Stromal cell of bone marrow (primary cell): ENCODE measurements around the gene PGC.

ENCODE experiments used
- DNase-seq: peaks from one replicate; pipeline ENCODE4 v3.0.0-alpha.2; 2012; ENCODE audit warnings: low read depth

PGC gene

DNA sequence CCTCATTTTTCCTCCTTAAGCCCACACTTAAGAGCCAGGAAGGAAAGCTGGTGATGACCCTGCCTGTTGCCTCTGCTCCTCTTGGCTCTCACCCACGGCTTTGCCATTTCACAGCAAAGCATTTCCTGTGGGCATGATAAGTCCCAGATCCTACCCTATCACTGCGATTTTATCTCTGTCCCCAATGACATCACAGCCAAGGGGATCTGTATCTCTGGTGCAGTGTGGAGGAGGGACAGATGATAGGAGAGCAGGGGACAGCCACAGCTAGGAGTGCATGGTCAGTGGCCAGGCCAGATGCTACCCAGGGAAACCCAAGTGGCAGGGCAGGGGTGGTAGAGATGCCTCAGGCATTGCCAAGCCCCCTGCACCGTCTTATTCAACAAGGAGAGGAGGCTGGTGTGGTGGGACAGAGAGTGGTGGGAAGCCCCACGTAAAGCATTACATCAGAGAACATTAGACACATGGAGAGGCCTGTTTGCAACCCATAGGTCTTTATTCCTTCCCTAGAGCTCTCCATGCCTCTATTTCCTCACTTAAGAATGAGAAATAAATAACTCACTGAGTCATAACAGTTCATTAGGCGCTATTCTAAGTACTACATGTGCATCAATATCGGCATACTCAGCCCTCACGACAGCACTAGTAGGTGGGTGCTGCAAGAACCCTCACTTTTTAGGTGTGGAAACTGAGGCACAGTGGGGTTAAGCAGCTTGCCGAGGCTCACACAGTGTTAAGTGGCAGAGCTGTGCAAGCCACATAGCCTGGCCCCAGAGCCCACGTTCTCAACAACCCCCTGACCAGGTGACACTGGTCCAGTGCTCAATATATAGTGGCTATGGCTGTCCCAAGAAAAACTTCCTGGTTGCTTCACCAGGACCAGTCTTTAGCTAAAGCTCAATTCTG, 16.4 kb downstream of the PGC start:
- no peak for DNase-seq

DNA sequence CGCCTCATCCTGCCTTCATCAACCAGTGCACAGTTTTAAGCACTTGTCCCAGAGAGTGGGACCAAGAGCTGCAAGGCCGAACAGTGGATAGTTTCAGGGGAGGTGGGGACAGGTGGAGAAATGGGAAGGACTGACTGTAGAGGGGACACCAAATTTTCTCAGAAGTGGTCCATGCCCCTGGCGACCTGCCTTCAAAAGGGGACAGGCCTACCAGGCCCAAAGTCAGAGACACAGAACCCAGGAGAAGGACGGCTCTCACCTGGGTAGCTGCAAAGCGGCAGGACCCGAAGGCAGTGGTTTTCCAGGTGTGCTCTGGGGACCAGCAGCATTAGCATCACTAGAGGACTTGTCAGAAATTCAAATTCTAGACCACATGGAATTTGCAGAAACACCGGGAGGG, 17.6 kb downstream of the PGC start:
- DNase-seq, result no peak

DNA sequence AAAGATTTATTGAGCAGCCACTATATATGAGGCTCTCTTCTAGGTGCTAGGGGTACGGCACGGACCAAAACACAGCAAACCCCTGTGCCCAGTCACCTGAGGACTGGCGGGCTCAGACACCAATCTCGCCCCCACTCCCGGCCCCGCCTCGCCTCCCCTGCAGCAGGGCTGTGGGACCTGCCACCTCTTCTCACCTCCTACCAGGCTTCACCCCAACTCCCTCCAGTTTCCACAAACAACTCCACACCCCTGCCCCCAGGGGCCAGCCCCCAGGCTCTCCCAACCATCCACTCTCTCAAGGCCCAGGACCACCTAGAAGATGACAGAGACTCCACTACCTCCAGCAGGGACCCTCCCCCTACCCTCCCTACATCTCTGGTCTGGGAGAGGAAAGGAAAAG, 18.2 kb downstream of the PGC start:
- no peak for DNase-seq

DNA sequence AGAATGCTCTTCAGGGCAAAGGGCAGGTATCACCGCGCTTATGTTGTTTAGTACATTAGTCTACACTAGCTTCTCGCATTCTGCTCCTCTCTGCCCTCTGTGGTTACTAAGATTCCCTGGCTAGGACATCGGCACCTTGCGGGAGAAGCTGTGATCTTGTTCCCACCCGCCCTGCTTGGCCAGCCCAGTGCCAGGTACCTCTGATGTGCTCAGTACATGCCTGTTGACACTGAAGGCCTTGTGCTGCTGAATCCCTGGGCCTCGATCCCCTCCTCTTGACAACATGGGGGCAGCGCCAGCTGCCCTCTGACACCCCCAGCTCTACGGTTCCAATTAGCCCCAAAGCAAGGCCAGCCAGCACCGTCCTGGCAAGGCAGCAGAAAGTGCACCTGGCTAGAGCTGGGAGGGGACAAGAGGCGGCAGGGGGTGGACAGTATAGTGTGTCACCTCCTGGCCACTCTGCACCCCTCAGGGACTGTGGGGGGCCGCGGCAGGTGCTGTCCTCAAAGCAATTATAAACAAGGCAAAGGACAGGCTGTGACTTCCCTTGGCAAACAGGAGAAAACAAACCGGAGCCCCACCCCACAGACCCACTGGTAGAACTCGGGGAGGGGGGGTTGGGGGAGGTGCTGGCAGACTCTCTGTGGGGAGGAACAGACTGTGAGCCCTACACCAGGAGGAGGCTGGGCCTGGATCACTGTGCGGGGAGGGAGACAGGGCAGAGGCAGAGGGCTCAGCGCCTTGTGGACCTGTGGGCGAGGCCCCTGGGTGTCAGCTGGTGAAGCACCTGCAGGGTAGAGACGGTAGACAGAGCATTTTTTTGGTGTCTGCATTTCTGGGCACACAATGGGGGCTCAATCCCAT, 18.9 kb downstream of the PGC start:
- no peak for DNase-seq

DNA sequence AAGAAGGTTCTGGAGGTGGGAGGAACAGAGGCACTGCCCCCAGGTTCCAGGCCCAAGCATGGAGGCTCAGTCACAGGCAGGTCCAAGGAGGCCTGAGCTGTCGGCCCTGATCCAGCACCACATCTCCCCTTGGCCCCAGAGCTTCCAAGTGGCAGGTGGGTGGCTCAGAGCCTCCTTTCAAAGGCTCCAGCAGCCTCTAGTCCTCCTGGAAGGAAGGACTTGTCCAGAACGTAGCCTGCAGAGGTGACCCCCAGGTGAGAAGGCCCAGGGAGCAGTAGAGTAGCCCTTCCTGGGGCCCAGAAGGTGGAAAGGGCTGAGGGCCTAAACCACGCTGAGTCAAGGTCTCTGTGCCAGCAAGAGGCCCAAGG, 19.5 kb downstream of the PGC start:
- no peak for DNase-seq

DNA sequence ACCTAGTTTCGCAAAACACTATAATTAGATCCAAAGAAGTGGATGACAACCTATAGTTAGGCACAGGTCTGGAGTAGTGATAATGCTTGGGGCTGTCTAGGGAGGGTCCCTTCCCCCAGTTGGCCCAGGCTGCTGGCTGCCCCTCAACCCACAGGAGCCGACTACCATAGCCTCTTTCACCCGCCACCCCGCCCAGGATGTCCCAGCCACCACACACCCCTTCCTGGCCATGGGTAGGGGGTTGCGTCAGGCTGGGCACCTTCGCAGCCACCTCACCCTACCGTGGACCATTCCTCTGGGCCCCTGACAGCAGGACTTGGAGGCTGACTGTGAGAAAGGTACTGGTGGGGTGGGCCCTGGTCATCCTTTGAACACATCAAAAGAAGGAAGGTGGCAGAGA, 20.3 kb downstream of the PGC start:
- no peak for DNase-seq

DNA sequence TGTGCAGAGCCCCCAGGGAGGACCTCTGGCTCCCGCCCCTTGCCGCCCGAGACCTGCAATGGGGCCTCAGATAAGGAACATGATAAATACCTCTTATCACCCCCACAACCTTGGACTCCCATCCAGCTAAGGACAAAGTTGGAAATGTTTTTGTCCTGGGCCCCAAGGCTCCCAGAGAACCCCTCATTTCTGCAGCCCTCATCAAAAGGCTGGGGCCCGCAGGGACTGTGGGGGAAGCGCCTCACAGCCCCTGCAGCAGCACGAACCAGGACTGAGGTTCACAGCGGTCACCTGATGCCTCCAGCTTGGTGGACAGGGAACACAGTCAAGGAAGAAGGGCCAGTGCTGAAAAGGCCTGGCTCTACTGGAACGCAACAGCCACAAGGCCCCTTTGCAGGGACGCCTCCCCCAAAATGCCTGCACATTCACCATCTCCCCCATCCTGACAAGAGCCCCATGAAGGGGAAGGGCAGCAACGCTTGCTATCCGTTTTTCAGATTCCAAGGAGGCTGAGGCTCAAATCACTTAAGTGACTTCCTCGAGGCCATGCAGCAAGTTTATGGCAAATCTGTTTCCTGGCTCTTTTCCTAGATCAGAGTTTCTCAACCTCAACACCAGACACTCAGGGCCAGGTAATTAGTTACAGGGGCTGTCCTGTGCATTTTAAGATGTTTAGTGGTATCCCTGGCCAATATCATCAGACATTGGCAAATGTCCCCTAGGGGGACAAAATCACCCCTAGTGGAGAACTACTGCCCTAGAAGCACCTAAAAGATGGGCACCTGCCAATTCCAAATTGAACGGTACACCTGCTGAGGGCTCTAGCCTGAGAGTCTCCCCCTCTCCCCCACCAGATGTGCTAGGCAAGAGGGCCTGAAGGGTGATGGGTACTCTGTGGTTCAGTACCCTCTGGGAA, 22.4 kb downstream of the PGC start:
- DNase-seq, result no peak

DNA sequence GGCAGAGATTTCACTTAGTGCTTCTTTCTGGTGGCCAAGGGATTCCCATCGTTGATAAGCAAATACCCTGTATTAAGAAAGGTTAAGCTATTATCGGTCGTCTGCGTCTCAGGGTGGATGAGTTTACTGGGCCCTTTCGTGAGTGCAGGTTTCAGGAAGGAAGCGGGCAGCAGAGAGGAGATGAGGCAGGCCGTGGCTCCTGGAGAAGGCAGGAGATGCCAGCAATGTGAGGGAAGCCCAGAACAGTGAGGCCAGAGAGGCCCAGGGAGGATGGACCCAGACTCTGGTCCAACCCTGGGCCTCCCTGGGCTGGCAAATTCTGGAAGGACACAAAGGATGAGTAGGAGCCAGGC, 23.0 kb downstream of the PGC start:
- no peak for DNase-seq

DNA sequence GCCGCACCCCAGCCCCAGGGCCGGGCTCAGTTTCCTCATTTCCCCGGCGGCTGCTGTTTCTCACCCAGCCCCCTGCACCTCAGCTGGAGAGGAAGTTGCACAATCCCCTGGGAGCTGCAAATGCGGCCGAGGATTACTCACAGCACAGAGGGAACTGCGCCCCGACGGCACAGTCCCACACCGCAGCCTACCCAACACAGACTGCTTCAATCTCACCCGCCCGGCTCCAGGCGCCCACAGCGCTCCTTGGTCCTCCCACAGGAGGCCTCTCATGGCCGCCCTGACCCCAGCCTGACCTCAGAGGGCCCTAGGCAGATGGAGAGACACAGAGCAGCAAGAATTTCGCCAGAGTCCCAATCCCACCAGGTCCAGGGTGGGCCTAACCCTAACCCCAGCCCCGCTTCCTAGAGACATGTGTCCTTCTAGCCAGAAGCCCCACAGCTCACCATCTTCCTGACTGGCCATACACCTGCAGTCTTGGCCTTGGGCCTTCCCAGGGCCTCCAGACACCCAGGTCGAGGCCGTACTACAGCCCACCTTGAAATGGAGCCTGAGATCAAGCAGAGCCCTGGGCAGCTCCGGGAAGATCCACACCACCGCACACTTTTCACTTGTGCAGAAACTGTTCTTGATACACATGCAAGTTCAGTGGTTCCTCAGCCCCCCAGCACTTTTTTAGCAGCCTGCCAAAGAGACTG, 23.5 kb downstream of the PGC start:
- peak; percentile 54 for DNase-seq

DNA sequence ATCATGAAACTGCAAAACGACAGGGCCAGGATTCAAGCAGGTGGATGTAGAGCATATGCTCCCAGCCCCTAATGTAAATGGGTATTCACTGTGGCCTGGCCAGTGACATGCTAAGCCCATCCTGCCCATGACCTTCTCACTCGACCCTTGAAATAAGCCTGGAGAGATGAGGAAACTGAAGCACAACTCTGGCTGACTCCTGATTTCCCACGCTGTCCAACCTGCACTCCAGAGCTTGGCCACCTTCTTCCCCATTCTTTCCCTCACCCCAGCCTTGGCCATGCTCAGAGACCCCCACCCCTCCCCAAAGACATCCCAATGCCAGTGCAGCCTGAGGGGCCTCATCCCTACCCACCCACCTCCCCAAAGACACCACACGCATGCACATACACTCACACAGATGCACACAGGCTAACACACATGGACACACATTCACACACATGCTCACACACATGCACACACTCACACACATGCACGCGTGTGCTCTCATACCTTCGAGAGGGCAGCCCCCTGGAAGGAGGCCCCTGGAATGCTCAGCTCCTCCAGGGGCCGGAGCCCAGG, 24.1 kb downstream of the PGC start:
- DNase-seq, result no peak

DNA sequence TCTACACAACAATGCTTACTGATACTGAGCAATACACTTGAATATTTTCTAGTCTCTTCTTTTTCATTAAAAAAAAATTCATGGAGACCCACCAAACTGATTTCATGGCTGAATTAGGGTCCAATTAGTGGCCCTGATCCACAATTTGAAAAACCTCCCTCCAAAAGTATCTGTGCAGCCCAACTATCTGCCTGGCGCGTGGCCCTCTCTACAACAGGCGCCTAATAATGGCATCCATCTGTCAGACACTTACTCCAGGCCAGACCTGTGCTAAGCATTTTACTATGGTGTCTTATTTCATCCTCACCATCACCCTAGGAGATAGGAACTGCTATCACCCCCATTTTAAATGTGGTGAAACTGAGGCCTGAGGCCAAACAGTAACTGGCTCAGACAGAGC, 25.8 kb downstream of the PGC start:
- no peak for DNase-seq

DNA sequence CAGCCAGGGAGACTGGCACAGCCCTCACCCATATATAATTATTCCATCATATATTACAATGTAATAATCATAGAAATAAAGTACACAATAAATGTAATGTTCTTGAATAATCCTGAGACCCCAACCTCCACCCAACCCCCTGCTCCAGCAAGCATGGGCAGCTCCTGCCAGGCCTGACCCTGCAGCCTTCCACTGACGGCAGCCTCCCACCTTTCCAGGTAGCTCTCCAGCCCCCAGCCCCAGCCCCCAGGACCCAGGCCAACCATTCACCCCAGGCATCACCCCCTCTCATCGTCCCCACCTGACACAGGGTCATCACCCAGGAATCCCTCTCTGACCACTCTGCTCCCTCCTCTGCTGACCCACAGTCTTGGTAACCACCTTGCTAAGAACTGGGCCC, 26.4 kb downstream of the PGC start:
- DNase-seq, result no peak

DNA sequence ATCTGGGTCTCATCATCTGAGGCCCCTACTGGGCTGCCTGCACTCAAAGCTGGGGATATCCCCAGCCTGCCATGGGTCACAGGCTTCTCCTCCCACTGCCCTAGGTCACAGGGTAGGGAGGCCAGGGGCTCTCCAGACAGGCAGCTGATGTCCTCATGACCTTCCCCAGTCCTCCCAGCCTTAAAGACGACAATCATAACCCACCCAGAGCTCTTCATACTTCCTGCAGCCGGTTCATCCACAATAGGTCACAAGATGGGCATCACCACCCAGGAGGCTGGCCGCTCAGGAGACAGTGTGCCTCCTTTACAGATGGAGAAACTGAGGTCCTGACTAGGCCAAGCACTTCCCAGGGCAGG, 27.0 kb downstream of the PGC start:
- no peak for DNase-seq

DNA sequence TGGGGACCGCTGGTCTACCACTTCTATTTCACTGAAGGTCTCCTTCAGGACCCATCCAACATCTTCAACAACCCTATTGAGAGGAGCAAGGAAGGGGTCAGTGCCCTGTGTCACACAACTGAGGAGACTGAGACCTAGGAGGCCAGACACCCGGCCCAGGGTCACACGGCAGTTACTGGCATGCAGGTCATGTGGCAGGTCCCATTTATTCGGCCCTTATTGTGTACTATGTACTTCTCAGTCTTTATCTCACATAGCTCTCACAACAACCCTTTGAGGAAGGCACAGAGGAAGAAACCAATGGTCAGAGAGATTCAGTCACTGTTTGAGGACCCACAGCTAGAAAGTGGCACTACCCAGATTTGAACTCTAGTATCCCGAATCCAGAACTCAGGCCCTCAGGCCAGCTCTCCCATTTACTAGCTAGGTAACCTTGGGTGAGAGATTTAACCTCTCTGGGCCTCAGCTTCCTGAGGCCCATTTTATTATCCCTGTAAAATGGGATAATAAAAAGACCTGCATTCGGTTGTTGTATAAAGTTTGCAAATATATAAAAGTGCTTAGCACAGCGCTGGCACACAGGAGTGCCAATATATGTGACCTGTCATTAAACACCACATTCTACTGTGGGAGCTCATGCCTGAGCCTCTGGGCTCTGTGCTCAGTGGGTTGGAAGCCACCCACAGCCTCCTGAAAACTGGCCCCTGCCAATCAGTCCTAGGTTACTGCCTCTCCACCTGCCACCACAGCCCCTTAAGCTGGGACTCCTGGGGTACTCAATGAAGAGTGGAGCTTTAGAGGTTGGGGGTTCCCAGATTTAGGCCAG, 27.5 kb downstream of the PGC start:
- no peak for DNase-seq

DNA sequence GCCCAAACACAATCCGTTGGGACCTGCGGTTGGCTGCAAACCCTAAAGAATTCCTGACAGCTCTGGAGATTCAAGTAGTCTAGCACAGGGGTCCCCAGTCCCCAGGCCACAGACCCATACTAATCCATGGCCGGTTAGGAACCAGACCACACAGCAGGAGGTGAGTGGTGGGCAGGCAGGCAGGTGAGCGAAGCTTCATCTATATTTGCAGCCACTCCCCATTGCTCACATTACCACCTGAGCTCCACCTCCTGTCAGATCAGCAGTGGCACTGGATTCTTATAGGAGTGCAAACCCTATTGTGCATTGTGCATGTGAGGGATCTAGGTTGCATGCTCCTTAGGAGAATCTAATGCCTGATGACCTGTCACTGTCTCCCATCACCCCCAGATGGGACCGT, 28.4 kb downstream of the PGC start:
- DNase-seq, result no peak

DNA sequence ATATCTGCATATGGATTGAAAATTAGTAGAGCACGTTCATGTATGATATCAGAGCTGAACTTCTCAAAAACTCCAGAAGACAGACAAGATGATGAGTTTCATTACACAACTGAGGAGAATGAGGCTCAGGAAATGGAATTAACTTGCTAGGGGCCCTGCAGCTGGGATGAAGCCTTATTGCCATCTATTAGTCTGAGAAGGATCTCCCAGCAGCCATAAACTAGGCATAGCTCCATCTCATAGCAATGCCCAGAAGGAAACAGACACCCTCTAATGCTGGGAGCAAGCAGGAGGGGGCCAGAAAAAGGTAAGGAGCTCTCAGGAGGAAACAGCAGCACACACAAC, 29.8 kb downstream of the PGC start:
- no peak for DNase-seq

DNA sequence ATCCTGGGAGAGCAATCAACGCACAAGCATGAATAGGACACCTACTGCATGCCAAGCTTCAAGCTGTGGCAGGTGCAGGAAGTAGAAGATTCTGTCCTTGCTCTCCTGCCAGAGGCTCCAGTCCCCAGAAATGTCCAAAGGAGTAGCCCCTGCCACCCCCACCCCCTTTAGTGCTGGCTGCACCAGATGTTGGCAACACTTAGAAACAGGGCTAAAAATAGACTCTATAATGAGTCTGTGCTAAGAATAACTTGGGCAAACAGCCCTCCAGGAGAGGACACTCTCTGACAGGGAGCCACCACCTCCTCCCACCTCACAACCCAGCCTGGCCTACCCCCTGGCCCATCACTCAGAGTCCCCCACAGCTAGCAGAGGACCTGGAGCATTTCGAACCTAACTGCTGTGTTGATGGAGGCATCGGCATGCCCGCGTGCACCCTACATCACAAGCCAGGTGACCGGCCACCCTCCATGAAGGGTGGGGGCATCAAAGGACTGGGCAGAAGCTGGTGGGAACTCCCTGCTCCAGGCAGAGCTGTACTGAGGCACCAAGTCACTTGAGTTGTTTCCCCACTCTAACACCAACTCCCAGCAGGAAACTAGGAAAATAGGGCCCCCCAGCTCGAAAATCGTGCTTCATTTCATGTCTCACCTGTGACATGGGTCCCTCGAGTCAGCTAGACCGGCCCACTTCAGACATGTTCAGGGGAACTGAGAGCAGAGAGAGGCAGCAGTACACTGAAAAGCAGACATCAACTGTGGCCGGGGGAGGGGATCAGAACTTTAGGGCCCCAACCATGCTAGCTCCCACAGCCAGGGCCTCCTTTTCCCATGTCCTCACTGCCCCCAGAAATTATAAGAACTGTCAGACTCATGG, 30.4 kb downstream of the PGC start:
- no peak for DNase-seq

DNA sequence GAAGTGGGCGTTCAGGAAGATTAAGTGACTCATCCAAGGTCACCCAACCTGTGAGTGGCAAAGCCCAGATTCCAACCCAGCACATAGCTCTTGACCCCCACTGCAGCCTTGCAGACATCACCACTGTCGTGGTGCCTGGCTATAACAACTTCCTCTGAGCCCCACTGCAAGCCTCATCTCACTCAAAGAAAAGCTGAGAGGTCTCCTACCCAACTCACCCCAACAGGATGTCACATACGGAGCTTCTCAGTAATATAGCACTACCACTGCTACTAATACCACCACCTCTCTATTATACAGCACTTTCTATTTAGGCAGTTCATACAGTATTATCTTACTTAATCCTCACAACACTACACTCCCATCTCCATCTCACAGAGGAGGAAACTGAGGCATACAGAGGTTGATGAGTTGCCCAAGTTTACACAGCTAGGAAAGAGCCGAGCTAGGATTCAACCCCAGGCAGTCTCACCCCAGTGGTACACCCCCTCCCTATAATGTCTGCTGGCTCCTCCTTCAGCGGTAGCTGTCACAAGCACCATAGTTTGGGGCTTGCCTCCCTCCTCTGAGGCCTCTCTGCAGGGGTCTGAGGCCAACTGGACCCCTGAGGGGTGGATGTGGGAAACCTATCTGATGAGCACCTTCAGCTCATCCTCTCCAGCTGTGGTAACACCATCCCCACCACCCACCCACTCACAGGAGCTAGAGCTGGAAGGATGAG, 31.2 kb downstream of the PGC start:
- no peak for DNase-seq
